ENCODE measurements around the gene DSCAML1. TPM values are rescaled to one million over a fixed set of nuclear protein-coding genes. Genes with fewer than 3 reads are reported as not detected.

Gene DSCAML1
- total RNA-seq, 4 donors from 2014 or later = 0.20 to 1.1 (median 0.36) TPM

DNA sequence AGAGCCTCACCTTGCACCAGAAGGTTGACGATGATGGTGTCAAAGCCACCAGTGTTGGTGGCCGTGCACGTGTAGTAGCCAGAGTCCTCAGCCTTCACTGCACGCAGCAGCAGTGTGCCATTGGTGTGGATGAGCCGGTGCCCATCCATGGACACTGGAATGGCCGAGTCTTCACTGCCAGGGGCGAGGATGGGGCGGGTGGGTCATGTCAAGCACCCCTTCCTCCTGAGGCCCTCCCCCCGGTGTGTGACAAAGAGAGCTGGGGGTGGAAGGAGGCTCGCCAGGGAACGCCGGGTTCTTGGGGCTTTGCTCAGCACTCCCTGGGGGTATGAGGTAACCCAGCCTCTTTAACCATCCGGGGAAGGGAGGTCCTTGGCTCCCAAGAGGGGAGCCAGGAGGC lies 357.8 kb downstream of the DSCAML1 start:
- H3K27me3 ChIP-seq = peaks cover 0 to 18% of the 10 kb centered on the region in 2 donors
- H3K4me3 ChIP-seq = no peak overlapping the region
- no peak for DNase-seq (ENCODE audit: low spot score in 2 of 2)
- H3K4me1 ChIP-seq = peaks cover 0 to 9% (median 0%) of the 10 kb centered on the region in 4 donors
- H3K9me3 ChIP-seq = no peaks in the 10 kb centered on the region
- H3K36me3 ChIP-seq = peaks cover 0 to 5% (median 0%) of the 10 kb centered on the region in 3 donors
- TF ChIP-seq EP300 (IDR thresholded peaks at IDR 0.05) (no peak), POLR2A (IDR thresholded peaks at IDR 0.05) (no peak)
- TF ChIP-seq, protein P1, sequence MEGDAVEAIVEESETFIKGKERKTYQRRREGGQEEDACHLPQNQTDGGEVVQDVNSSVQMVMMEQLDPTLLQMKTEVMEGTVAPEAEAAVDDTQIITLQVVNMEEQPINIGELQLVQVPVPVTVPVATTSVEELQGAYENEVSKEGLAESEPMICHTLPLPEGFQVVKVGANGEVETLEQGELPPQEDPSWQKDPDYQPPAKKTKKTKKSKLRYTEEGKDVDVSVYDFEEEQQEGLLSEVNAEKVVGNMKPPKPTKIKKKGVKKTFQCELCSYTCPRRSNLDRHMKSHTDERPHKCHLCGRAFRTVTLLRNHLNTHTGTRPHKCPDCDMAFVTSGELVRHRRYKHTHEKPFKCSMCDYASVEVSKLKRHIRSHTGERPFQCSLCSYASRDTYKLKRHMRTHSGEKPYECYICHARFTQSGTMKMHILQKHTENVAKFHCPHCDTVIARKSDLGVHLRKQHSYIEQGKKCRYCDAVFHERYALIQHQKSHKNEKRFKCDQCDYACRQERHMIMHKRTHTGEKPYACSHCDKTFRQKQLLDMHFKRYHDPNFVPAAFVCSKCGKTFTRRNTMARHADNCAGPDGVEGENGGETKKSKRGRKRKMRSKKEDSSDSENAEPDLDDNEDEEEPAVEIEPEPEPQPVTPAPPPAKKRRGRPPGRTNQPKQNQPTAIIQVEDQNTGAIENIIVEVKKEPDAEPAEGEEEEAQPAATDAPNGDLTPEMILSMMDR (IDR thresholded peaks at IDR 0.05) = no peak
- 85 to 89% methylated on average over 12 to 13 of the region's 13 CpGs for WGBS, 2 donors
- H3K27ac ChIP-seq = no peak overlapping the region

DNA sequence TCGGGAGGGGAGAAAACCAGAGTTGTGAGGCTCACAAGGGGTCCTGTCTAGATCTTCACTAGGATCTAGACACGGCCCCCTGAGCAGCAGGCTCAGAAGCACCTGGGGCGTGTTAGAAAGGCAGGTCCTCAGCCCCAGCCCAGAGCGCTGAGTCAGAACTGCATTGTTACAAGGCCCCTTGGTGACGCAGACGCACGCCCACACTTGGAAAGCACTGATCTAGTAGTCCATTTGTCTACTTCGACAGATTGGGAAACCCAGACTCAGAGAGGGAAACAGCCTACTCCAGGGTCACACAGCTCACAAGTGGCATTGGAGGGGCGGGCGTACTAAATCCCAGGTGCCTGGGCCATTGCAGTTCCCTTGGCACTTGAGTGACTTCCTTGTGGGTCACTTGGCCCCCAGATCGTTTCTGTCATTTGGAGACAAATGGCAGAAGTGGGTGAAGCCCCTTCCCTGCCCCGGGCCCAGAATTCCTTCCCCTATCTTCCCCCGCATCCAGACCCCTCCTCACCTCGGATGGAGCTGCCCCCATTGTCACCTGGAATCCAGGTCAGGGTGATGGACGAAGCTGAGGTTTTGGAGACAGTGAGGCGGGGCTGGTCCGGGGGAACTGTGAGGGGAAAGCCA lies 358.5 kb downstream of the DSCAML1 start:
- TF ChIP-seq, protein P1 (IDR thresholded peaks at IDR 0.05) = no peak
- no peak for TF ChIP-seq POLR2A (IDR thresholded peaks at IDR 0.05)
- TF ChIP-seq EP300 (IDR thresholded peaks at IDR 0.05) = no peak

DNA sequence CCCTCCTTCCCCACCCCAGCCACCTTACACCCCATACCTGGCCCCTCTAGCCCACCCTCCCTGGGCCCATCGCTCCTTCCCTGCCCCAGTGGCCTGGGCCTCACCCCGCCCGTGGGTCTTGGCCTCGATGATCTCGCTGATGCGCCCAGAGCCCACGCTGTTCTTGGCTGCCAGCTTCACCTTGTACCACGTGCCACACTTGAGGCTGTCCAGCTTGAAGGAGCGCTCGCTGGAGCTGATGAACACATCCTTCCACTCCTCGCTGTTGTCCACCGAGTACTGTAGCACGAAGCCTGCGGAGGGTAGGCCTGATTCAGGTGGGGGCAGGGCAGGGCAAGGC lies 359.3 kb downstream of the DSCAML1 start:
- Histone ChIP-seq H3K9me3 (no peaks in the 10 kb centered on the region), H3K4me3 (no peak overlapping the region), H3K27ac (no peak overlapping the region), H3K27me3 (peaks cover 0 to 6% of the 10 kb centered on the region in 2 donors), H3K36me3 (peaks cover 0 to 5% (median 0%) of the 10 kb centered on the region in 3 donors), H3K4me1 (no peaks in the 10 kb centered on the region)
- 80 to 84% methylated on average over 14 of the region's 14 CpGs for WGBS, 2 donors
- no peak for DNase-seq (ENCODE audit: low spot score in 2 of 2)
- TF ChIP-seq, protein P1 (IDR thresholded peaks at IDR 0.05) = no peak
- TF ChIP-seq EP300 (IDR thresholded peaks at IDR 0.05) = no peak

More for the DNA sequence above, 358.5 kb downstream of the DSCAML1 start:
- H3K36me3 ChIP-seq = peaks cover 0 to 5% (median 0%) of the 10 kb centered on the region in 3 donors
- H3K27ac ChIP-seq = no peak overlapping the region
- DNase-seq (ENCODE audit: low spot score in 2 of 2) = no peak
- peaks cover 0 to 12% of the 10 kb centered on the region in 2 donors for H3K27me3 ChIP-seq
- H3K4me3 ChIP-seq = no peak overlapping the region
- WGBS, 2 donors = 69 to 78% methylated on average over 17 of the region's 17 CpGs
- no peaks in the 10 kb centered on the region for H3K9me3 ChIP-seq
- peaks cover 0 to 2% (median 0%) of the 10 kb centered on the region in 4 donors for H3K4me1 ChIP-seq

DNA sequence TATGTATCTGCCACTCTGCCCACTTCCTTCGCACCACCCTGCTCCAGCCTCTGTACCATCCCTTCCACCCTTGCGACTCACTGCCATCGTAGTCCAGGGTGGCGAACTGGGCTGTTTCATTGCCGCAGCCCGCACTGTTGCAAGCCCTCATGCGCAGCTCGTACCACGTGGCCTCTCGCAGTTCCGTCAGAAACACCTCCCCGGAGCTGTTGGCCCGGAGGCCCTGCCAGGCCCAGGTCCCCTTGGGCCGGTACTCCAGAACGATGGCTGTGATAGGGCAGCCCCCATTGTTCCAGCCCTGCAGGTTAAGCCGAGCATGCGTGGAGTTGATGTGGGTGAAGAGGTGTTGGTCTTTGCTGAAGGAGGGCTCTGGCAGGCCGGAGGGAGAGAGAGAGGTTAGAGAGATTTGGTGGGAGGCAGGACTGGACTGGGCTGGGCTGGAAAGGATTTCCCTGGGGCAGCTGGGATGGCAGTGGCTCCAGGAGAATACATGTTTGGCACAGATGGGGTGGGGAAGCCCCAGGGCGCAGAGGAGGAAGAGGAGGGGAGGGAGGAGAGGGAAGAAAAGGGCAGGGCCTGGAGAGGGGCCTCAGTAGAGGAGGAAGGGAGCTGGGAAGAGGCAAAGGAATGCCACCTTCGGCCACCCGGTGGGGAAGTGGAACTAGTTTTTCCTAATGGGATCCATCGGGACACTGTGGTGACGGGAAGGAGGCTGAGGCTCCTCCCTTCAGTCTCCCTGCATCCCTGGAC lies 359.8 kb downstream of the DSCAML1 start:
- Histone ChIP-seq H3K4me3 (no peak overlapping the region), H3K9me3 (no peaks in the 10 kb centered on the region), H3K27ac (no peak overlapping the region), H3K27me3 (peaks cover 0 to under 1% of the 10 kb centered on the region in 2 donors), H3K4me1 (no peaks in the 10 kb centered on the region), H3K36me3 (peaks cover 0 to 5% (median 0%) of the 10 kb centered on the region in 3 donors)
- WGBS, 2 donors = 79 to 82% methylated on average over 23 of the region's 23 CpGs
- TF ChIP-seq, protein P1 (IDR thresholded peaks at IDR 0.05) = no peak
- TF ChIP-seq EP300 (IDR thresholded peaks at IDR 0.05) = no peak
- no peak for DNase-seq (ENCODE audit: low spot score in 2 of 2)

DNA sequence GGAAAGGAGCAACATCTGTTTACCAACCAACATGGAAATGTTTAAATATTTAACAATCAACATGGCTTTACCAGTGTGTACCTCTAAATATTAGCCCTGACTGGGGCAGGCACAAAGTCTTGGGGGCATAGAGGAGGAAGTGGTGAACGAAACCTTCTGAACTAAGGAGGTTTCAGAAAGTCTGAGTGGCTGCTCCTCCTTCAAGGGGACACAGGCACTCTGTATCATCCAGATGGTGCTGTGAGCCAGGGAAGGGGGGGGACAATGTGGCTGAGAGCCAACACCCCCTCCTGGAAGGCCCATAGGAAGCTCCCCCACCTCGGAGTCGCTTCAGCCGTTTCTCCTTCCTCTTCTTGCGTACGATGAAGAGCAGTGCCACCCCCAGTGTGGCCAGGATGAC lies 361.7 kb downstream of the DSCAML1 start:
- WGBS, 2 donors = 81 to 84% methylated on average over 6 of the region's 6 CpGs
- H3K9me3 ChIP-seq = no peaks in the 10 kb centered on the region
- H3K27me3 ChIP-seq = no peaks in the 10 kb centered on the region
- H3K4me3 ChIP-seq = no peak overlapping the region
- DNase-seq (ENCODE audit: low spot score in 2 of 2) = no peak
- no peak overlapping the region for H3K27ac ChIP-seq
- H3K36me3 ChIP-seq = peaks cover 0 to 9% (median 0%) of the 10 kb centered on the region in 3 donors
- TF ChIP-seq EP300 (IDR thresholded peaks at IDR 0.05) (no peak), POLR2A (IDR thresholded peaks at IDR 0.05) (no peak)
- TF ChIP-seq, protein P1 (IDR thresholded peaks at IDR 0.05) = no peak
- no peaks in the 10 kb centered on the region for H3K4me1 ChIP-seq

Data from tibial nerve (tissue), 4 donors.